SK-N-MC (cell line): ENCODE data around the gene RSU1.

Experiments used
- DNase-seq: peaks from one replicate; pipeline ENCODE4 v3.0.0-alpha.2; 2011; ENCODE audit warnings: low read depth, low spot score
- H3K27ac ChIP-seq: fragments of 200-600 bp; sonication (generic); 2 replicates; pipeline ENCODE4 v1.5.1; 2016; ENCODE audit warnings: mixed run types
- H3K36me3 ChIP-seq: fragments of 200-600 bp; sonication (generic); 2 replicates; pipeline ENCODE4 v1.6.1; 2017; ENCODE audit warnings: antibody characterized with exemption, low read length, mixed read lengths; ENCODE audit not compliant: insufficient read depth
- H3K4me3 ChIP-seq: fragments of 200-600 bp; sonication (generic); 2 replicates; pipeline ENCODE4 v1.5.1; 2016
- H3K9ac ChIP-seq: fragments of 200-600 bp; sonication (generic); 2 replicates; pipeline ENCODE4 v1.8.0; 2017; ENCODE audit warnings: mixed run types, mixed read lengths; ENCODE audit not compliant: insufficient read length
- H3K9me3 ChIP-seq: fragments of 200-600 bp; sonication (generic); 2 replicates; pipeline ENCODE4 v1.6.1; 2017; ENCODE audit warnings: low read depth, mild to moderate bottlenecking, antibody characterized with exemption, low read length, moderate library complexity, mixed read lengths
- EZH2 ChIP-seq: fragments of 200-600 bp; sonication (generic); IDR thresholded peaks from one replicate; pipeline ENCODE4 v1.6.1; 2017; ENCODE audit warnings: antibody characterized with exemption
- FOXP2 ChIP-seq: optimal IDR thresholded peaks from 2 replicates; pipeline ENCODE3; 2011; ENCODE audit warnings: mild to moderate bottlenecking, moderate library complexity; ENCODE audit not compliant: insufficient read depth; ENCODE audit errors: extremely low read length, control extremely low read depth
- POLR2AphosphoS5 ChIP-seq: IDR thresholded peaks from 2 replicates; pipeline ENCODE4 v1.6.1; 2012; ENCODE audit warnings: mild to moderate bottlenecking, low read depth, low read length, borderline replicate concordance

The RSU1 gene

GRCh38 chr10:16586358-16587138 lies 230.7 kb downstream of the RSU1 start:
- no peak overlapping the region for H3K4me3 ChIP-seq
- no peak for DNase-seq
- no peaks in the 10 kb centered on the region for H3K9me3 ChIP-seq
- H3K27ac ChIP-seq: no peak overlapping the region
- H3K36me3 ChIP-seq: no peaks in the 10 kb centered on the region
- H3K9ac ChIP-seq: no peak overlapping the region
- TF ChIP-seq POLR2AphosphoS5 (no peak), FOXP2 (no peak), EZH2 (no peak)

GRCh38 chr10:16585103-16585502 lies 232.1 kb downstream of the RSU1 start:
- no peak overlapping the region for H3K9ac ChIP-seq
- H3K27ac ChIP-seq: no peak overlapping the region
- no peak for TF ChIP-seq POLR2AphosphoS5
- DNase-seq: no peak
- H3K4me3 ChIP-seq: no peak overlapping the region
- no peaks in the 10 kb centered on the region for H3K36me3 ChIP-seq
- H3K9me3 ChIP-seq: no peaks in the 10 kb centered on the region

- no peak for DNase-seq
- Histone ChIP-seq H3K27ac (no peak overlapping the region), H3K9ac (no peak overlapping the region), H3K9me3 (no peaks in the 10 kb centered on the region), H3K36me3 (no peaks in the 10 kb centered on the region), H3K4me3 (no peak overlapping the region)
- TF ChIP-seq EZH2 (no peak), POLR2AphosphoS5 (no peak), FOXP2 (no peak)
Observed at GRCh38 chr10:16583382-16583781, 233.8 kb downstream of the RSU1 start.

DNA sequence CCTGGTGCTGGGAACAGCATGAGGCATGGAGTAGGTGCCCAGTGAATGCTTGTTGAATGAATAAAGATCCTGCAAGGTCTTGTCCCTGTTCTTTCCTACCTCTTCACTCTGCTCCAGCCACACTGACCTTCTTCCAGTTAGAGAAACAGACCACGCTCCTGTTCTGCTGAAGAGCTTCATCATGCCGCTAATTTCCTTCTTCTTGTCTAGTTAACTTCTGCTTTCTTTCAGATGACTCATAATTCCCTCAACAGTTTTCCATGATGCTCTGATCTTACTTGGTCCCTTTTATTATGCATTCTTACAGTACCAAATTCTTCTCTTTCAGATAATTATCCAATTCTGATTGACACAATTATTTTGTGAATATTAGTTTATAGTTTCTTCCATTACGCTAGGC lies 236.0 kb downstream of the RSU1 start:
- Histone ChIP-seq H3K27ac (no peak overlapping the region), H3K9ac (no peak overlapping the region), H3K9me3 (no peaks in the 10 kb centered on the region), H3K36me3 (no peaks in the 10 kb centered on the region), H3K4me3 (no peak overlapping the region)
- TF ChIP-seq EZH2 (no peak), FOXP2 (no peak), POLR2AphosphoS5 (no peak)
- no peak for DNase-seq

DNA sequence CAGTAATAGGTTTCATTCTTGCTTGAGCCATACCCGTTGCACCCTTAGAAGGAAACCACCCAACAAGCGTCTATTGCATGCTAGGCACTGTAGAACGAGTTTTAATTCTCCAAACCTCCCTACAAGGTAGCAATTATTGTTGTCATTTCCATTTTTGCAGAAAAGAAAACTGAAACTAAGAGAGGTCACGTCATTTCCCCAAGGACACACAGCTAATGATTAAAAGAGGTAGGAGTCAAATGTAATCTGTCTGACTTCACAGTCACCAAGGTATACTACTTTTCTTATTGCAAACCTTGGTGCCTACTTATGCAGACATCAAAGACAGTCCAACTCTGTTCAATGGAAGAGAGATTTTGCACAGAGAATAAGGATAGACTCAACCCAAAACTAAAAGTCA lies 246.5 kb downstream of the RSU1 start:
- no peak overlapping the region for H3K27ac ChIP-seq
- no peaks in the 10 kb centered on the region for H3K36me3 ChIP-seq
- no peak for DNase-seq
- H3K9me3 ChIP-seq: no peaks in the 10 kb centered on the region
- TF ChIP-seq FOXP2: no peak
- no peak for TF ChIP-seq POLR2AphosphoS5
- no peak for TF ChIP-seq EZH2
- no peak overlapping the region for H3K4me3 ChIP-seq
- H3K9ac ChIP-seq: no peak overlapping the region

- Histone ChIP-seq H3K9me3 (no peaks in the 10 kb centered on the region), H3K4me3 (no peak overlapping the region), H3K27ac (no peak overlapping the region), H3K9ac (no peak overlapping the region), H3K36me3 (no peaks in the 10 kb centered on the region)
- TF ChIP-seq POLR2AphosphoS5 (no peak), FOXP2 (no peak), EZH2 (no peak)
- no peak for DNase-seq
Observed at GRCh38 chr10:16566202-16566805, 250.9 kb downstream of the RSU1 start.

DNA sequence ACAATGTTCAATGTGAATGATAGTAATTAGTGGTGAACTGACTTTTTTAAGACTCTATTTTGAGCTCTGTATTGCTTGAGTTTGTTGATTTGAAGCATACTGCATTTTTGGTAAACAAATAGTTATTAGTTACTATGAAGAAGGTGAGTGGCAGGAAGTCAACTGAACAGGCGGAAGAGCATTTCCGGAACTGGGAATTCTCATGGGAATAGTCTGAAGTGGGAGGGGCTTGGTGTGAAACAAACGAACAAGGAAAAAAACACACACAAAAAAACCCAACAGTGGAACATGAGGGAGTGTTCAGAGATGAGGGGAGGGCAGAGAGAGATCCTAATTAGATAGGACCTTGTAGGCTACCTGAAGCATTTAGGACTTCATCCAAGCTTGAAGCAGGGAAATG lies 251.6 kb downstream of the RSU1 start:
- DNase-seq: no peak
- H3K9ac ChIP-seq: no peak overlapping the region

GRCh38 chr10:16562891-16563290 lies 254.3 kb downstream of the RSU1 start:
- Histone ChIP-seq H3K9ac (no peak overlapping the region), H3K27ac (no peak overlapping the region), H3K36me3 (no peaks in the 10 kb centered on the region), H3K4me3 (no peak overlapping the region), H3K9me3 (no peaks in the 10 kb centered on the region)
- DNase-seq: no peak
- TF ChIP-seq FOXP2 (no peak), POLR2AphosphoS5 (no peak), EZH2 (no peak)

More for the DNA sequence above, 251.6 kb downstream of the RSU1 start:
- TF ChIP-seq POLR2AphosphoS5: no peak
- no peak for TF ChIP-seq EZH2
- no peak for TF ChIP-seq FOXP2
- H3K27ac ChIP-seq: no peak overlapping the region
- H3K4me3 ChIP-seq: no peak overlapping the region
- no peaks in the 10 kb centered on the region for H3K9me3 ChIP-seq
- no peaks in the 10 kb centered on the region for H3K36me3 ChIP-seq
